Activated T-helper 2 cell treated with anti-CD3 and anti-CD28 coated beads, Interferon-gamma antibody, Interleukin-2, Interleukin-4, amounts not matched to agents 10 μg/mL and 5 μg/mL and 100 μg/mL, durations not matched to agents 14 hours and 24 hours and 36 hours (primary cell): ENCODE results near the gene SPAG16. TPM values are rescaled to one million over a fixed set of nuclear protein-coding genes. Genes with fewer than 3 reads are reported as not detected.
"Not testable (repeated sequence)": the region's sequence is repeated elsewhere in the genome, so short reads cannot be mapped to it uniquely, and the experiment has no call there.

ENCODE experiments used
- DNase-seq: peaks from one replicate; pipeline ENCODE4 v3.0.0; 2021; ENCODE audit warnings: low spot score
- H3K27ac Mint-ChIP-seq: one replicate; pipeline ENCODE4 v1.8.0; 2021; ENCODE audit warnings: mixed read lengths
- H3K27me3 Mint-ChIP-seq: one replicate; pipeline ENCODE4 v1.8.0; 2021; ENCODE audit warnings: low read depth, mixed read lengths
- H3K36me3 Mint-ChIP-seq: one replicate; pipeline ENCODE4 v1.8.0; 2021; ENCODE audit warnings: low read depth, mixed read lengths
- H3K4me1 Mint-ChIP-seq: one replicate; pipeline ENCODE4 v1.8.0; 2021; ENCODE audit warnings: low read depth, mixed read lengths
- H3K4me3 Mint-ChIP-seq: one replicate; pipeline ENCODE4 v1.8.0; 2021; ENCODE audit warnings: low read depth, mild to moderate bottlenecking, moderate library complexity, mixed read lengths
- H3K9me3 Mint-ChIP-seq: one replicate; pipeline ENCODE4 v1.8.0; 2021; ENCODE audit warnings: mixed read lengths
- intact Hi-C: fragments of 100-400 bp; cut with micrococcal nuclease; formaldehyde crosslinking; loops from one replicate; pipeline ENCODE4 v1.15.1; 2023
- total RNA-seq: library from RNA; stranded (reverse); gene quantifications from 2 replicates; pipeline ENCODE4 v1.2.3, GENCODE V29; 2022

Gene SPAG16
- total RNA-seq, 1 donor from 2014 or later, result 7.5 TPM

- intact Hi-C loops, result no loop called here
- Mint-ChIP-seq H3K9me3 (no peaks in the 10 kb centered on the region), H3K4me1 (no peaks in the 10 kb centered on the region), H3K4me3 (no peak overlapping the region), H3K27me3 (no peaks in the 10 kb centered on the region), H3K27ac (no peak overlapping the region), H3K36me3 (no peaks in the 10 kb centered on the region)
- DNase-seq, result no peak
Observed at GRCh38 chr2:213703406-213704098, 419.3 kb downstream of the SPAG16 start.

- DNase-seq, result no peak
- Mint-ChIP-seq H3K4me1 (no peaks in the 10 kb centered on the region), H3K27me3 (no peaks in the 10 kb centered on the region), H3K4me3 (no peak overlapping the region), H3K9me3 (no peaks in the 10 kb centered on the region), H3K27ac (no peak overlapping the region), H3K36me3 (no peaks in the 10 kb centered on the region)
- intact Hi-C loops, result no loop called here
Observed at GRCh38 chr2:213710164-213710563, 425.9 kb downstream of the SPAG16 start.

- H3K9me3 Mint-ChIP-seq, H3K4me3 Mint-ChIP-seq, H3K4me1 Mint-ChIP-seq, DNase-seq, H3K27ac Mint-ChIP-seq, H3K27me3 Mint-ChIP-seq, H3K36me3 Mint-ChIP-seq, intact Hi-C loops: not testable (repeated sequence)
Observed at GRCh38 chr2:213718411-213718810, 434.1 kb downstream of the SPAG16 start.

- no peaks in the 10 kb centered on the region for H3K4me1 Mint-ChIP-seq
- peaks cover 4% of the 10 kb centered on the region for H3K9me3 Mint-ChIP-seq
- H3K27ac Mint-ChIP-seq, result no peak overlapping the region
- no peaks in the 10 kb centered on the region for H3K27me3 Mint-ChIP-seq
- intact Hi-C loops, result no loop called here
- H3K4me3 Mint-ChIP-seq, result no peak overlapping the region
- H3K36me3 Mint-ChIP-seq, result no peaks in the 10 kb centered on the region
- DNase-seq, result no peak
Observed at GRCh38 chr2:213722565-213722964, 438.3 kb downstream of the SPAG16 start.

GRCh38 chr2:213723041-213723560 lies 438.8 kb downstream of the SPAG16 start:
- Mint-ChIP-seq H3K36me3 (no peaks in the 10 kb centered on the region), H3K4me1 (no peaks in the 10 kb centered on the region), H3K27ac (no peak overlapping the region), H3K4me3 (no peak overlapping the region), H3K27me3 (no peaks in the 10 kb centered on the region), H3K9me3 (peaks cover 4% of the 10 kb centered on the region)
- no peak for DNase-seq
- intact Hi-C loops, result no loop called here

- no peak overlapping the region for H3K27ac Mint-ChIP-seq
- H3K36me3 Mint-ChIP-seq, result no peaks in the 10 kb centered on the region
- no peak for DNase-seq
- no peak overlapping the region for H3K4me3 Mint-ChIP-seq
- intact Hi-C loops, result no loop called here
- no peaks in the 10 kb centered on the region for H3K27me3 Mint-ChIP-seq
- no peaks in the 10 kb centered on the region for H3K4me1 Mint-ChIP-seq
- peaks cover 4% of the 10 kb centered on the region for H3K9me3 Mint-ChIP-seq
Observed at GRCh38 chr2:213723707-213724106, 439.4 kb downstream of the SPAG16 start.

- Mint-ChIP-seq H3K27ac (no peak overlapping the region), H3K4me3 (no peak overlapping the region)
Observed at GRCh38 chr2:213726101-213726500, 441.8 kb downstream of the SPAG16 start.

GRCh38 chr2:213733893-213734292 lies 449.6 kb downstream of the SPAG16 start:
- Mint-ChIP-seq H3K4me1 (no peaks in the 10 kb centered on the region), H3K27me3 (no peaks in the 10 kb centered on the region), H3K36me3 (no peaks in the 10 kb centered on the region), H3K4me3 (no peak overlapping the region), H3K27ac (no peak overlapping the region), H3K9me3 (peaks cover 8% of the 10 kb centered on the region)
- intact Hi-C loops, result no loop called here
- DNase-seq, result no peak

More at GRCh38 chr2:213726101-213726500, 441.8 kb downstream of the SPAG16 start:
- intact Hi-C loops, result no loop called here
- no peaks in the 10 kb centered on the region for H3K4me1 Mint-ChIP-seq
- H3K36me3 Mint-ChIP-seq, result no peaks in the 10 kb centered on the region
- no peaks in the 10 kb centered on the region for H3K9me3 Mint-ChIP-seq
- H3K27me3 Mint-ChIP-seq, result no peaks in the 10 kb centered on the region
- no peak for DNase-seq

- H3K4me1 Mint-ChIP-seq, result no peaks in the 10 kb centered on the region
- intact Hi-C loops, result no loop called here
- H3K36me3 Mint-ChIP-seq, result no peaks in the 10 kb centered on the region
- no peaks in the 10 kb centered on the region for H3K9me3 Mint-ChIP-seq
- no peak overlapping the region for H3K27ac Mint-ChIP-seq
- no peak for DNase-seq
- H3K4me3 Mint-ChIP-seq, result no peak overlapping the region
- H3K27me3 Mint-ChIP-seq, result no peaks in the 10 kb centered on the region
Observed at GRCh38 chr2:213740453-213740852, 456.2 kb downstream of the SPAG16 start.

- Mint-ChIP-seq H3K27ac (no peak overlapping the region), H3K4me3 (no peak overlapping the region), H3K27me3 (no peaks in the 10 kb centered on the region), H3K4me1 (no peaks in the 10 kb centered on the region), H3K36me3 (no peaks in the 10 kb centered on the region), H3K9me3 (no peaks in the 10 kb centered on the region)
- DNase-seq, result no peak
- intact Hi-C loops, result no loop called here
Observed at GRCh38 chr2:213751446-213751845, 467.2 kb downstream of the SPAG16 start.

GRCh38 chr2:213752575-213752974 lies 468.3 kb downstream of the SPAG16 start:
- intact Hi-C loops, result no loop called here
- no peaks in the 10 kb centered on the region for H3K4me1 Mint-ChIP-seq
- no peak for DNase-seq
- H3K4me3 Mint-ChIP-seq, result no peak overlapping the region
- H3K36me3 Mint-ChIP-seq, result no peaks in the 10 kb centered on the region
- no peaks in the 10 kb centered on the region for H3K9me3 Mint-ChIP-seq
- no peak overlapping the region for H3K27ac Mint-ChIP-seq
- no peaks in the 10 kb centered on the region for H3K27me3 Mint-ChIP-seq

- no peaks in the 10 kb centered on the region for H3K4me1 Mint-ChIP-seq
- no peaks in the 10 kb centered on the region for H3K9me3 Mint-ChIP-seq
- no peak for DNase-seq
- H3K27me3 Mint-ChIP-seq, result no peaks in the 10 kb centered on the region
- H3K4me3 Mint-ChIP-seq, result no peak overlapping the region
- intact Hi-C loops, result no loop called here
- no peaks in the 10 kb centered on the region for H3K36me3 Mint-ChIP-seq
- H3K27ac Mint-ChIP-seq, result no peak overlapping the region
Observed at GRCh38 chr2:213757525-213757924, 473.3 kb downstream of the SPAG16 start.

GRCh38 chr2:213763354-213763753 lies 479.1 kb downstream of the SPAG16 start:
- Mint-ChIP-seq H3K36me3 (no peaks in the 10 kb centered on the region), H3K27ac (no peak overlapping the region)

More at GRCh38 chr2:213763354-213763753, 479.1 kb downstream of the SPAG16 start:
- Mint-ChIP-seq H3K9me3 (no peaks in the 10 kb centered on the region), H3K4me3 (no peak overlapping the region), H3K4me1 (peaks cover 2% of the 10 kb centered on the region), H3K27me3 (no peaks in the 10 kb centered on the region)
- no peak for DNase-seq
- intact Hi-C loops, result no loop called here
